SU-DHL-6 (cell line): ENCODE results near the gene FGFR2.

Experiments
- CTCF ChIP-seq: fragments of 200-600 bp; sonication (generic); IDR thresholded peaks from one replicate; pipeline ENCODE4 v1.5.1; 2017; ENCODE audit warnings: antibody characterized with exemption, mild to moderate bottlenecking, low read length, moderate library complexity; ENCODE audit not compliant: insufficient read depth, poor library complexity, severe bottlenecking
- EZH2phosphoT487 ChIP-seq: fragments of 200-600 bp; sonication (generic), shearing (Covaris generic); conservative IDR thresholded peaks from 2 replicates; pipeline ENCODE4 v1.6.1; 2018; ENCODE audit warnings: mild to moderate bottlenecking, antibody characterized with exemption, low read length, moderate library complexity, mixed read lengths

DNA sequence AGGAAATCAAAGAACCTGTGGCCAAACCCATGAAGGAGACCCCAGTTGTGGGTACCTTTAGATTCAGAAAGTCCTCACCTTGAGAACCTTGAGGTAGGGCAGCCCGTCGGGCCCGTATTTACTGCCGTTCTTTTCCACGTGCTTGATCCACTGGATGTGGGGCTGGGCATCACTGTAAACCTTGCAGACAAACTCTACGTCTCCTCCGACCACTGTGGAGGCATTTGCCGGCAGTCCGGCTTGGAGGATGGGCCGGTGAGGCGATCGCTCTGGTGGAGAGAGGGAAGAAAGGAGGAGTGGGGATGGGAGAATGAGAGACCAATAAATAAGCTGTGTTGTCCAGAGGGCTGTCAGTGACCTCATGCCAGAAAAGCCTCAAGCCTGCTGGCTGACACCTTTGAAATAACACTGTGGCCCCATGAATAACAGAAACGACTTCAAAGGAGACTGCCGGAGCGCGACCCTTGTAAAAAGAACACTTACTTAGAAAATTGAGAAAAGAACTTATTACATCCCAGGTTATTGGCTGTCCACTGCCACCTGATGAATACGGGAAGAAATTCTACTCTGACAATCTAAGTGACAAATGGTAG, 78.2 kb downstream of the FGFR2 start:
- no peak for TF ChIP-seq CTCF
- TF ChIP-seq EZH2phosphoT487: no peak
